ENCODE data around the gene REEP3.

The REEP3 gene

DNA sequence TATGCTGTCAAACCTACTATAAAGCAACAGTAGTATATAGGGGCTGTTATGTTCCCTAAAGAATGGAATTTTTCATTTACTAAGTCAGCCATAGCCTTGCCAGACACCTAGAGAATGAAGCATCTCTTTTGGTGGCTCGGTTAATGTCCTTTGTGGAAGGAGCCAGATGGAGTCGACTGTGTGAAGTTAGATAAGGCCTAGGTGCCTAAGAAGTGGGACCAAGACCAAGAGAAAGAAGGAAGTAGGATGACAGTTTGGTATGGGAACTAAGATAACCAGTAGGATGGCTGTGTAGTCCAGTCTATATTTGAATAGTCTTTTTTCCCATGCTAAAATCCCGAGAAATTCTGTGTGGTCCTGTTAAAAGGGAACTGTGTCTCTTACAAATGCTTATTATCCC, 62.2 kb downstream of the REEP3 start:
- no peak for ATAC-seq (ENCODE audit: insufficient read depth, low read depth)
- Histone ChIP-seq H3K27me3 (ENCODE audit: insufficient read depth, low read length, poor library complexity) (no peaks in the 10 kb centered on the region), H3K36me3 (ENCODE audit: insufficient read depth, low read length) (0 out of 2 replicates have a peak, but pooled peaks cover 2% of the 10 kb centered on the region), H3K4me1 (ENCODE audit: insufficient read depth, low read length) (no peaks in the 10 kb centered on the region), H3K79me2 (ENCODE audit: insufficient read depth, low read length) (peaks cover 14% of the 10 kb centered on the region; the same call in 1 of the 2 replicates), H3K9ac (ENCODE audit: low read depth, low read length) (no peak overlapping the region), H4K20me1 (ENCODE audit: insufficient read depth, low read length) (0 out of 2 replicates have a peak, but pooled peaks cover 6% of the 10 kb centered on the region), H3K9me3 (ENCODE audit: insufficient read depth, low read length, severe bottlenecking) (no peaks in the 10 kb centered on the region), H3K4me3 (ENCODE audit: low read depth in 1 of 2, low read length in 2 of 2) (no peak overlapping the region), H3K27ac (ENCODE audit: low read length) (no peak overlapping the region), H3K4me2 (ENCODE audit: insufficient read depth, low read length) (no peak overlapping the region), H2AFZ (ENCODE audit: low read depth, low read length) (no peak overlapping the region)
- no peak for DNase-seq
- TF ChIP-seq EZH2 (IDR thresholded peaks at IDR 0.05; ENCODE audit: borderline replicate concordance, low read depth, low read length, severe bottlenecking) = no peak
- TF ChIP-seq, protein P1, sequence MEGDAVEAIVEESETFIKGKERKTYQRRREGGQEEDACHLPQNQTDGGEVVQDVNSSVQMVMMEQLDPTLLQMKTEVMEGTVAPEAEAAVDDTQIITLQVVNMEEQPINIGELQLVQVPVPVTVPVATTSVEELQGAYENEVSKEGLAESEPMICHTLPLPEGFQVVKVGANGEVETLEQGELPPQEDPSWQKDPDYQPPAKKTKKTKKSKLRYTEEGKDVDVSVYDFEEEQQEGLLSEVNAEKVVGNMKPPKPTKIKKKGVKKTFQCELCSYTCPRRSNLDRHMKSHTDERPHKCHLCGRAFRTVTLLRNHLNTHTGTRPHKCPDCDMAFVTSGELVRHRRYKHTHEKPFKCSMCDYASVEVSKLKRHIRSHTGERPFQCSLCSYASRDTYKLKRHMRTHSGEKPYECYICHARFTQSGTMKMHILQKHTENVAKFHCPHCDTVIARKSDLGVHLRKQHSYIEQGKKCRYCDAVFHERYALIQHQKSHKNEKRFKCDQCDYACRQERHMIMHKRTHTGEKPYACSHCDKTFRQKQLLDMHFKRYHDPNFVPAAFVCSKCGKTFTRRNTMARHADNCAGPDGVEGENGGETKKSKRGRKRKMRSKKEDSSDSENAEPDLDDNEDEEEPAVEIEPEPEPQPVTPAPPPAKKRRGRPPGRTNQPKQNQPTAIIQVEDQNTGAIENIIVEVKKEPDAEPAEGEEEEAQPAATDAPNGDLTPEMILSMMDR (IDR thresholded peaks at IDR 0.05; ENCODE audit: borderline replicate concordance, extremely low read depth, low read length, poor library complexity, severe bottlenecking) = no peak

DNA sequence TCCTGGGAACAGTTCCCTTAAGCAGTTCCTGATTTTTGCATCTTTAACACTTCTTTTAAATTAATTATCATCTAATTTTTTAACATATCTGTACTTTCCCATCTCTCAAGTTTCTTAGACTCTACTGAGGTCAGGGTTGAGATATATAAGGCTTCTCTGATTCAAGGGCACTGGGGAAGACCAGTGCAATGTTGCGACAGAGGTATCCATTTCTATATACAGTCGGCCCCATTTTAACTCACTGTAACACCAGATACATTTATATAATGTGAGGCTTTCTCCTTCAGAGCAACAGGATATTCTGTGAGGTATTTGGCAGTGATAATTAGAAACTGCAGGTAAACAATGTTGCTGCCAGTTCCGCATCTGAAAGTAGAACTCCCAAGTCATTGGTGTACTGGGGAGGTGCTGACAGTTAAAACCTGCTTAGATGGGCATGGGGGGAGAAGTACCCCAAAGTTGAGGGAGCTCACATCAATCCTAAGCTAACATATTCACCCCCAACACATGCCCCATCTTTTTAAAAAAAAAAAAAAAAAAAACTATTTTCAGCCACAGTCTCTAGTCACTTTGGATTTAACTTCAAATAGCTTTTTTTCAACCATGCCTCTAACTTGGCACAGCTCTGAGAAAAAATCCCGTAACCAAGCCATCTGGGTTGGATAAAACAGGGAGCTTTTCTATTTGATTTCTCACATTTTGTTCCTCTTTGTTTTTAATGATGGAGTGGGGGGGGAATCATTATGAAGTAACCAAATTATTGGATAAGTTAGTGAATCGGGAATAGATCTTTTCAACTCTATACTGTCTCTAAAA, 62.9 kb downstream of the REEP3 start:
- no peak for ATAC-seq (ENCODE audit: insufficient read depth, low read depth)

DNA sequence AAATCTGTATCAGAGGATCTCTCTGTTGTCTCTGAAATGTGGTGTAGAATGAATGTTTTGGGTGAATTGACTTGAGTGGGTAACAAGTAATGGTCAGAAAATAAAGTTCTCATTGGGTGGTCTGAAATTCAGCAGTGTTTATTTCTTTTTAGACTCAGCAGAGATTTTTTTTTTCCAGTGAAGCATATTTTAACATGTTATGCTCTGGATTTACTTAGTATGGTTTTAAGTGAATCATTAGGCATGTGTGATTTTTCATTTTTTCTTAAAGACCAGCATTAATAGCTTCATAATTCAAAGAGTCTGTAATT, 63.5 kb downstream of the REEP3 start:
- Histone ChIP-seq H3K36me3 (ENCODE audit: insufficient read depth, low read length) (no peaks in the 10 kb centered on the region), H4K20me1 (ENCODE audit: insufficient read depth, low read length) (0 out of 2 replicates have a peak, but pooled peaks cover 6% of the 10 kb centered on the region), H3K27ac (ENCODE audit: low read length) (no peak overlapping the region), H3K27me3 (ENCODE audit: insufficient read depth, low read length, poor library complexity) (no peaks in the 10 kb centered on the region), H3K9me3 (ENCODE audit: insufficient read depth, low read length, severe bottlenecking) (no peaks in the 10 kb centered on the region), H3K4me2 (ENCODE audit: insufficient read depth, low read length) (no peak overlapping the region), H3K79me2 (ENCODE audit: insufficient read depth, low read length) (peaks cover 13% of the 10 kb centered on the region; the same call in 1 of the 2 replicates), H3K4me1 (ENCODE audit: insufficient read depth, low read length) (no peaks in the 10 kb centered on the region), H2AFZ (ENCODE audit: low read depth, low read length) (no peak overlapping the region), H3K9ac (ENCODE audit: low read depth, low read length) (no peak overlapping the region), H3K4me3 (ENCODE audit: low read depth in 1 of 2, low read length in 2 of 2) (no peak overlapping the region)
- TF ChIP-seq, protein P1 (IDR thresholded peaks at IDR 0.05; ENCODE audit: borderline replicate concordance, extremely low read depth, low read length, poor library complexity, severe bottlenecking) = no peak
- no peak for TF ChIP-seq EZH2 (IDR thresholded peaks at IDR 0.05; ENCODE audit: borderline replicate concordance, low read depth, low read length, severe bottlenecking)
- ATAC-seq (ENCODE audit: insufficient read depth, low read depth) = no peak
- DNase-seq = no peak

More for the DNA sequence above, 62.9 kb downstream of the REEP3 start:
- no peak overlapping the region for H3K4me3 ChIP-seq (ENCODE audit: low read depth in 1 of 2, low read length in 2 of 2)
- H2AFZ ChIP-seq (ENCODE audit: low read depth, low read length) = no peak overlapping the region
- no peak overlapping the region for H3K4me2 ChIP-seq (ENCODE audit: insufficient read depth, low read length)
- no peaks in the 10 kb centered on the region for H3K27me3 ChIP-seq (ENCODE audit: insufficient read depth, low read length, poor library complexity)
- H3K4me1 ChIP-seq (ENCODE audit: insufficient read depth, low read length) = no peaks in the 10 kb centered on the region
- peaks cover 16% of the 10 kb centered on the region; the same call in 1 of the 2 replicates for H3K79me2 ChIP-seq (ENCODE audit: insufficient read depth, low read length)
- H3K9me3 ChIP-seq (ENCODE audit: insufficient read depth, low read length, severe bottlenecking) = no peaks in the 10 kb centered on the region
- no peak for DNase-seq
- H4K20me1 ChIP-seq (ENCODE audit: insufficient read depth, low read length) = 0 out of 2 replicates have a peak, but pooled peaks cover 6% of the 10 kb centered on the region
- H3K36me3 ChIP-seq (ENCODE audit: insufficient read depth, low read length) = no peaks in the 10 kb centered on the region
- no peak overlapping the region for H3K9ac ChIP-seq (ENCODE audit: low read depth, low read length)
- no peak for TF ChIP-seq EZH2 (IDR thresholded peaks at IDR 0.05; ENCODE audit: borderline replicate concordance, low read depth, low read length, severe bottlenecking)
- TF ChIP-seq, protein P1 (IDR thresholded peaks at IDR 0.05; ENCODE audit: borderline replicate concordance, extremely low read depth, low read length, poor library complexity, severe bottlenecking) = no peak
- no peak overlapping the region for H3K27ac ChIP-seq (ENCODE audit: low read length)

Measured in DND-41 (cell line).